GM23248 (cell line): ENCODE data around the gene KLHDC4. TPM values are rescaled to one million over a fixed set of nuclear protein-coding genes. Genes with fewer than 3 reads are reported as not detected.

Source experiments
- DNase-seq: peaks from one replicate; pipeline ENCODE4 v3.0.0-alpha.2; 2015
- H2AFZ ChIP-seq: fragments of 200-600 bp; sonication (generic); 2 replicates; pipeline ENCODE4 v1.6.1; 2016; ENCODE audit warnings: antibody characterized with exemption
- H3F3A ChIP-seq: fragments of 200-600 bp; sonication (generic); 2 replicates; pipeline ENCODE4 v1.6.1; 2016; ENCODE audit warnings: mild to moderate bottlenecking, antibody characterized with exemption, mixed run types; ENCODE audit not compliant: insufficient read depth
- H3K27ac ChIP-seq: fragments of 200-600 bp; sonication (generic); 2 replicates; pipeline ENCODE4 v1.5.1; 2016; ENCODE audit warnings: mild to moderate bottlenecking
- H3K27me3 ChIP-seq: fragments of 200-600 bp; sonication (generic); replicated peaks from 2 replicates; pipeline ENCODE4 v1.6.1; 2016; ENCODE audit warnings: mild to moderate bottlenecking; ENCODE audit not compliant: insufficient read depth
- H3K36me3 ChIP-seq: fragments of 200-600 bp; sonication (generic); 2 replicates; pipeline ENCODE4 v1.6.1; 2016; ENCODE audit warnings: low read depth, mild to moderate bottlenecking
- H3K4me1 ChIP-seq: fragments of 200-600 bp; sonication (generic); 2 replicates; pipeline ENCODE4 v1.6.1; 2016; ENCODE audit warnings: mild to moderate bottlenecking; ENCODE audit not compliant: insufficient read depth
- H3K4me2 ChIP-seq: fragments of 200-600 bp; sonication (generic); one replicate; pipeline ENCODE4 v1.6.1; 2016; ENCODE audit warnings: mild to moderate bottlenecking; ENCODE audit not compliant: unreplicated experiment
- H3K4me3 ChIP-seq: fragments of 200-600 bp; sonication (generic); 2 replicates; pipeline ENCODE4 v1.5.1; 2016; ENCODE audit warnings: mild to moderate bottlenecking
- H3K79me2 ChIP-seq: fragments of 200-600 bp; sonication (generic); 2 replicates; pipeline ENCODE4 v1.6.1; 2016; ENCODE audit warnings: mild to moderate bottlenecking; ENCODE audit not compliant: insufficient read depth
- H3K9ac ChIP-seq: fragments of 200-600 bp; sonication (generic); 2 replicates; pipeline ENCODE4 v1.6.1; 2016; ENCODE audit warnings: mild to moderate bottlenecking
- H3K9me2 ChIP-seq: fragments of 200-600 bp; sonication (generic); 2 replicates; pipeline ENCODE4 v1.6.1; 2016; ENCODE audit warnings: mixed run types, mild to moderate bottlenecking, moderate library complexity; ENCODE audit not compliant: insufficient read depth
- H3K9me3 ChIP-seq: fragments of 200-600 bp; sonication (generic); one replicate; pipeline ENCODE4 v1.6.1; 2017; ENCODE audit warnings: low read depth
- H4K20me1 ChIP-seq: fragments of 200-600 bp; sonication (generic); 2 replicates; pipeline ENCODE4 v1.6.0; 2016; ENCODE audit not compliant: insufficient read depth
- EZH2 ChIP-seq: fragments of 200-600 bp; sonication (generic); IDR thresholded peaks from 2 replicates; pipeline ENCODE4 v1.6.1; 2018; ENCODE audit warnings: antibody characterized with exemption, mild to moderate bottlenecking; ENCODE audit not compliant: insufficient read depth, poor library complexity, severe bottlenecking
- EZH2phosphoT487 ChIP-seq: fragments of 200-600 bp; sonication (generic); IDR thresholded peaks from 2 replicates; pipeline ENCODE4 v1.6.1; 2018; ENCODE audit warnings: antibody characterized with exemption, moderate library complexity, mild to moderate bottlenecking, low read depth; ENCODE audit not compliant: insufficient read depth
- WGBS, 2 experiments: methylation state at CpG; one replicate each; pipeline ENCODE4 v1.1.6; 2015 to 2017; ENCODE audit warnings: low lambda C conversion rate in 2 of 2, low coverage in 1 of 2; ENCODE audit errors: missing lambda C conversion rate in 2 of 2; 5-methylcytosine and 5-hydroxymethylcytosine counted together
- in situ Hi-C: fragments of 300-500 bp; cut with MboI; formaldehyde crosslinking; loops from 2 replicates; pipeline ENCODE4 v1.15.0; 2020
- polyA plus RNA-seq: library from polyadenylated mRNA; unstranded; fragments of >200 nt; fragmentation: Nextera tagmentation; extraction: Ambion mirVana; gene quantifications from 2 replicates; pipeline ENCODE4 v1.2.1, GENCODE V29; 2016
- total RNA-seq: library from RNA; depleted of rRNA; stranded (reverse); fragments of >200 nt; shearing (Covaris generic); gene quantifications from 2 replicates; pipeline ENCODE4 v1.2.3, GENCODE V29; 2014

KLHDC4 gene
- total and polyA plus RNA-seq, 2 experiments from 2014 or later = 8.8 to 9.4 TPM

- Histone ChIP-seq H4K20me1 (no peaks in the 10 kb centered on the region), H3K36me3 (no peaks in the 10 kb centered on the region), H3F3A (peaks cover 8% of the 10 kb centered on the region; the same call in 1 of the 2 replicates), H3K9me3 (no peaks in the 10 kb centered on the region), H3K4me2 (no peak overlapping the region), H3K27ac (no peak overlapping the region), H3K9ac (no peak overlapping the region), H3K79me2 (no peaks in the 10 kb centered on the region), H3K27me3 (no peaks in the 10 kb centered on the region), H3K4me1 (peaks cover 17% of the 10 kb centered on the region), H2AFZ (peak overlapping the region; percentile 56; the same call in 1 of the 2 replicates), H3K4me3 (no peak overlapping the region), H3K9me2 (no peaks in the 10 kb centered on the region)
- 47 to 50% methylated on average over 10 of the region's 10 CpGs for WGBS, 2 experiments
- in situ Hi-C loops = no loop called here
- DNase-seq = peak; percentile 34
- no peak for TF ChIP-seq EZH2
- TF ChIP-seq EZH2phosphoT487 = no peak
Observed at GRCh38 chr16:87784812-87785211, 19.0 kb upstream of the KLHDC4 start.

- Histone ChIP-seq H2AFZ (no peak overlapping the region), H3K27me3 (no peaks in the 10 kb centered on the region), H3K36me3 (no peaks in the 10 kb centered on the region), H4K20me1 (no peaks in the 10 kb centered on the region), H3K79me2 (no peaks in the 10 kb centered on the region), H3K4me1 (peaks cover 28% of the 10 kb centered on the region), H3F3A (peaks cover 8% of the 10 kb centered on the region; the same call in 1 of the 2 replicates), H3K9me2 (no peaks in the 10 kb centered on the region), H3K4me2 (no peak overlapping the region), H3K9ac (no peak overlapping the region), H3K27ac (no peak overlapping the region), H3K4me3 (no peak overlapping the region), H3K9me3 (no peaks in the 10 kb centered on the region)
- in situ Hi-C loops = no loop called here
- no peak for TF ChIP-seq EZH2
- no peak for TF ChIP-seq EZH2phosphoT487
- 84 to 90% methylated on average over 4 of the region's 4 CpGs for WGBS, 2 experiments
- no peak for DNase-seq
Observed at GRCh38 chr16:87782033-87782432, 16.2 kb upstream of the KLHDC4 start.

GRCh38 chr16:87780385-87780989 is 14.7 kb upstream of the KLHDC4 start:
- DNase-seq = peak; percentile 25
- H3K9me2 ChIP-seq = no peaks in the 10 kb centered on the region
- peaks cover 8% of the 10 kb centered on the region; the same call in 1 of the 2 replicates for H3F3A ChIP-seq
- WGBS, 2 experiments = 80 to 87% methylated on average over 9 to 10 of the region's 10 CpGs
- no peak overlapping the region for H3K4me3 ChIP-seq
- no peak overlapping the region for H3K4me2 ChIP-seq
- H3K4me1 ChIP-seq = peaks cover 28% of the 10 kb centered on the region
- no peak overlapping the region for H3K27ac ChIP-seq
- no peaks in the 10 kb centered on the region for H3K36me3 ChIP-seq
- no peaks in the 10 kb centered on the region for H3K79me2 ChIP-seq
- no peaks in the 10 kb centered on the region for H4K20me1 ChIP-seq
- peak overlapping the region; percentile 79 for H2AFZ ChIP-seq
- TF ChIP-seq EZH2 (no peak), EZH2phosphoT487 (no peak)
- H3K9me3 ChIP-seq = no peaks in the 10 kb centered on the region
- H3K9ac ChIP-seq = no peak overlapping the region
- in situ Hi-C loops = no loop called here
- no peaks in the 10 kb centered on the region for H3K27me3 ChIP-seq

- H3K27ac ChIP-seq = peak overlapping the region; percentile 62
- 34% methylated on average over 38 to 41 of the region's 41 CpGs for WGBS, 2 experiments
- H4K20me1 ChIP-seq = no peaks in the 10 kb centered on the region
- H3K4me3 ChIP-seq = no peak overlapping the region
- DNase-seq = peak; percentile 95
- H3F3A ChIP-seq = peaks cover 8% of the 10 kb centered on the region; the same call in 1 of the 2 replicates
- H3K9me3 ChIP-seq = no peaks in the 10 kb centered on the region
- no peaks in the 10 kb centered on the region for H3K79me2 ChIP-seq
- in situ Hi-C loops = no loop called here
- no peaks in the 10 kb centered on the region for H3K9me2 ChIP-seq
- no peaks in the 10 kb centered on the region for H3K36me3 ChIP-seq
- peaks cover 23% of the 10 kb centered on the region for H3K4me1 ChIP-seq
- peak overlapping the region; percentile 69 for H3K9ac ChIP-seq
- peak overlapping the region; percentile 6 for H3K4me2 ChIP-seq
- TF ChIP-seq EZH2phosphoT487 (no peak), EZH2 (no peak)
- H2AFZ ChIP-seq = peak overlapping the region; percentile 72
- H3K27me3 ChIP-seq = no peaks in the 10 kb centered on the region
Observed at GRCh38 chr16:87778830-87779579, 13.2 kb upstream of the KLHDC4 start.
